MM.1S (cell line): Measurements from ENCODE around the gene FA2H.

Experiments
- CTCF ChIP-seq: fragments of 300-600 bp; sonication (generic); IDR thresholded peaks from 2 replicates; pipeline ENCODE4 v1.5.1; 2016; ENCODE audit warnings: antibody characterized with exemption, low read length, mixed read lengths
- EZH2 ChIP-seq: fragments of 300-600 bp; sonication (generic); optimal IDR thresholded peaks from 2 replicates; pipeline ENCODE3; 2017; ENCODE audit warnings: low read depth, mild to moderate bottlenecking, antibody characterized with exemption, low read length, mixed read lengths

- no peak for TF ChIP-seq EZH2
- TF ChIP-seq CTCF: no peak
These were observed 54.0 kb downstream of the FA2H start for GRCh38 chr16:74720579-74720978.
